NCI-H1694 (cell line): Measurements from ENCODE around the gene OSTC.

ENCODE experiments used
- DNase-seq: peaks from one replicate; lab custom pipeline; 2025; lab: John Stamatoyannopoulos, UW

Gene OSTC

DNA sequence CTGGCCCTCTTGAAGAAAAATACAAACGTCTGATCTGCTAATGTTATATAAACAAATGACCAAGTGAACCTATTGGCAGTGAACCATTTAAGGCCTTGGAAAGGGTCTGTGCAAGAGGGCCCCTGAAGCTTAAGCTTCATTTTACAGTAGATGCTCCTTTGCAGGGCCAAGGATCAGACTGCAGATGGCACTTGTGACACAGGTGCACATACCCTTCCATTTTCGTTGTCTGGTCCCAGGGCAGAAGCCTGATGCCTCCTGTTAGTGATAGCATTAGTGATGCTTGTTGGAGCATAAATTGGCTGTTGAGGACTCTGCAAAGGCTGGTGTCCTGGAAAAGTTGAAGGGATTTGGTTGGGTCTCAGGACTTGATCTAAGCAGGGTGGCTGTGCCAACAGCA is 65.9 kb downstream of the OSTC start:
- DNase-seq, result no peak

GRCh38 chr4:108717386-108717785 is 67.0 kb downstream of the OSTC start:
- DNase-seq, result no peak
